HG02938 (cell line): ENCODE results near the gene GOLGA8T.
"Not testable (repeated sequence)": the region's sequence is repeated elsewhere in the genome, so short reads cannot be mapped to it uniquely, and the experiment has no call there.

Source experiments
- ATAC-seq: cut with Tn5 transposase; IDR thresholded peaks from one replicate; pipeline ENCODE4 v1.9.1; 2021; ENCODE audit warnings: mild to moderate bottlenecking, moderate library complexity; ENCODE audit not compliant: unreplicated experiment

Gene GOLGA8T, protein sequence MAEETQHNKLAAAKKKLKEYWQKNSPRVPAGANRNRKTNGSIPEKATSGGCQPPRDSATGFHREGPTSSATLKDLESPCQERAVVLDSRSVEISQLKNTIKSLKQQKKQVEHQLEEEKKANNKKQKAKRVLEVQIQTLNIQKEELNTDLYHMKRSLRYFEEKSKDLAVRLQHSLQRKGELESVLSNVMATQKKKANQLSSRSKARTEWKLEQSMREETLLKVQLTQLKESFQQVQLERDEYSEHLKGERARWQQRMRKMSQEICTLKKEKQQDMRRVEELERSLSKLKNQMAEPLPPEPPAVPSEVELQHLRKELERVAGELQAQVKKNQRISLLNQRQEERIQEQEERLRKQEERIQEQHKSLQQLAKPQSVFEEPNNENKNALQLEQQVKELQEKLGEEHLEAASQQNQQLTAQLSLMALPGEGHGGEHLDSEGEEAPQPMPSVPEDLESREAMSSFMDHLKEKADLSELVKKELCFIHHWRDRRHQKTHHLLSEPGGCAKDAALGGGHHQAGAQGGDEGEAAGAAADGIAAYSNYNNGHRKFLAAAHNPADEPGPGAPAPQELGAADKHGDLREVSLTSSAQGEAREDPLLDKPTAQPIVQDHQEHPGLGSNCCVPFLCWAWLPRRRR

DNA sequence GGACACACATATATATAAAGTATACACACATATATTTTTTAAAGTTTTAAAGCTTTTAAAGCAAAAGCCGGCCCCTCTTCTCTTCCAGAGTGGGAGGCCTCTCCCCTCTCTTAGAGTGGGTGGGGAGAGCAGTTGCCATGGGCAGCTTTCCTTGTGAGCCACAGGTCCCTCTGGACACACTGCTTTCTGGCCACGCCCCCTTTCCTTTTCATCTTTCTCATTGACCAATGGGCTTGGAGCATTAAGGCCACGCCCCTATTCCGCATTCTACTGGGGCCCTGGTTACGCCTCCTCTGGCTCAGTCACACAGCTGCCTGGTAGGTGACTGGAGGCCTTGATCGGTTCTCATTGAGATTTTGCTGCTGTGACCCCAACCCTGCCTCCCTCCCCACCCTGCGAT, at the start of gene GOLGA8T:
TSS of gene GOLGA8T (plus strand) at position 301 of the 400 bp plus-strand sequence. CDS start at position 399, 98 bp downstream.
- not testable (repeated sequence) for ATAC-seq

DNA sequence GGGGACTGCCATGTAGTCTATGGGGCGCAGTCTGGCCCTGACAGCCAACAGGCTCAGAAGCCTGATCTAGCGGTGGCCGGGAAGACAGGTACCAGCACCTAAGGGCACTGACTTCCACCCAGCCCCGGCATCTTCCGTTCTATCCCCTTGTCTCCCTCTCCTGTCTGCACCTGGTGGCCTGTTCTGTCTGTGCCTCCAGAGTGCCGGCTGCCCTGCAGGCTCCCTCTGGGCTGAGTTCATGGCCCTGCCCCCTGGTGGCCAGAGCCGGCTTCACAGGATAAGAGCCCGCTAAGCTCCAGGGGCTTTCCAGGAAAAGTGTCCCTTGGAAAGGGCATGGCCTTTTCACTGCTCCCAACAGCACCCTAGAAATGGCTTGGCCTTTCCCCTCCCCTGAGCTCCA, 37.0 kb upstream of the GOLGA8T start:
- not testable (repeated sequence) for ATAC-seq

DNA sequence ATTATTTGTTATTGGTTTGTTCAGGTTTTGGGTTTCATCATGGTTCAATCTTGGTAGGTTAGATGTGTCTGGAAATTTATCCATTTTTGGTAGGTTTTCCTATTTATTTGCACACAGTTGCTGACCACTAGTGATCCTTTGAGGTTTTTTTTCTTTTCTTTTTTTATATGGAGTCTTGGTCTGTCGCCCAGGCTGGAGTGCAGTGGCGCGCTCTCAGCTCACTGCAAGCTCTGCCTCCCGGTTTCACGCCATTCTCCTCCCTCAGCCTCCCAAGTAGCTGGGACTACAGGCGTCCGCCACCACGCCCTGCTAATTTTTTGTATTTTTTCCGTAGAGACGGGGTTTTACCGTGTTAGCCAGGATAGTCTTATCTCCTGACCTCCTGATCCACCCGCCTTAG, 32.0 kb upstream of the GOLGA8T start:
- not testable (repeated sequence) for ATAC-seq

DNA sequence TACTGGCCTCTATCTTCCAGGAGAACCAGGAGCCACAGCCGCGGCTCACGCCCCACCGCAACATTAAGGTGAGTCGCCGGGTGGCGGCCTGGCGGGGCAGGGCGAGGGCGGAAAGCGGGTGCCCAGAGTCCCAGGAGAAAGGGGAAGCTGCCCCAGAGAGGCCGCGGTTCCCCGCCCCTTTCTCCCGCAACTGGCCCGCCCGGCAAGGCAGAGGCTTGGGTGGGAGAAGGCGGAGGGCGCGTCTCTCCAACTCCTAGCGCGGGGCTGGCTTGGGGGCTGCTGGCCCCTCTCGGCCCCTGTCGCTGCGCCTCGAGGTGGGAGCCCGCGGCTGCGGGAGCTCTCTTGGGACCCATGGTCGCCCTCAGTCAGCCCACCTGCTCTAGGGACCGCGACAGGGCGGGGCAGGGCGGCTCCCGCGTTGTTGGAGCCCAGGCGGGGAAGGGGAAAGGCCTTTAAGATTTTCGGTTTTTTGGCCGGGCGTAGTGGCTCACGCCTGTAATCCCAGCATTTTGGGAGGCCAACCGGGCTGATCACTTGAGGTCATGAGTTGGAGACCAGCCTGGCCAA, 30.8 kb upstream of the GOLGA8T start:
- not testable (repeated sequence) for ATAC-seq

DNA sequence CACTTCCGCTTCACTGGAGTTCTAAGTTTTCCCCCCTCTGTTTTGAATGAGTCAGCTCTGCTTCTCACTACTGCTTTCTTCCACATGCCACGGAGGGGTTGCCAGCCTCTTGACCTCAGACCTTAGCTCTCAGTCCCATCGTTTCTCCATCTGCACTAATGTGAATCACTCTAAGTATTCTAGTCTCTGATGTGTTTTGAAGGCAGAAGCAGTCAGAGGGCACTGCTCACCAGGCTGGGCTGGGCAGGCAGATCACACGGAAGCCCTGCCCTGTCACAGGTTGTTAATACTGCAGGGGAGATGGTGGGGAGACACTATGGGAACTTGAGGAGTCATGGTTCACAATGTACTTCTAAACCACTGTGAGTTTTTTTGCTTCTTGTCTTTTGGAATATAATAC, 24.3 kb upstream of the GOLGA8T start:
- ATAC-seq: not testable (repeated sequence)

DNA sequence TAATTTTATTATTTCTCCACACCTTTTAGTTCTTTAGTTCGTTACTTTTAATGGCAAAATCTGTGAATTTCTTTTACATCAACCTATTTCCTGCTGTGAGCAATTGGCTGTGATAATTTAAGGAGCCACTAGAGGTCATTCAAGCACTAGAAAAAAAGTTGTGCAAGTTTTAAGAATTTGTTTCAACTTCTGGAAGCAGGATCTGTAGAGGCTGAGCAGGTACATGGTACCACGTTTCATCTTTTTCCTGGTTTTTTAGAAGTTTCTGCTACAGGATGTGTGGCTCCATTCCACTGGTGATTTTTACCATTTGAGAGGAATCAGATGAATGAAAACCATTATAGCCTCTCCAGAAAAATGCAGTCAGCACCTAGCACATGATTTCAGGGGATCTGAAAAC, 4.8 kb upstream of the GOLGA8T start:
- ATAC-seq: not testable (repeated sequence)

DNA sequence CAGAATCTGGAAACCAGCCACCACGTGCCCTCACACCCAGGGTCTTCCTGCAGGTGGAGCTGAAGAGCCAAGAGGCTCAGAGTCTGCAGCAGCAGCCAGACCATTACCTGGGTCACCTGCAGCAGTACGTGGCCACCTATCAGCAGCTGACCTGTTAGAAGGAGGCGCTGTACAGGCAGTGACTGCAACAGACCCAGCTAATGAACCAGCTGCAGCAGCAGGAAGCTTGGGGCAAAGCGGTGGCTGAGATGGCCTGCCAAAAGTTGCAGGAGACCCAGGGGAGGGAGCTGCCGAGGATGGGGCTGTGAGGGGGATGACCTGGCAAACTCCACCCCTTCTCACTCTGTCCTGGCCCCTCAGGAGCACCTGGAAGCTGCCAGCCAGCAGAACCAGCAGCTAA, 8.4 kb downstream of the GOLGA8T start:
- ATAC-seq: not testable (repeated sequence)

DNA sequence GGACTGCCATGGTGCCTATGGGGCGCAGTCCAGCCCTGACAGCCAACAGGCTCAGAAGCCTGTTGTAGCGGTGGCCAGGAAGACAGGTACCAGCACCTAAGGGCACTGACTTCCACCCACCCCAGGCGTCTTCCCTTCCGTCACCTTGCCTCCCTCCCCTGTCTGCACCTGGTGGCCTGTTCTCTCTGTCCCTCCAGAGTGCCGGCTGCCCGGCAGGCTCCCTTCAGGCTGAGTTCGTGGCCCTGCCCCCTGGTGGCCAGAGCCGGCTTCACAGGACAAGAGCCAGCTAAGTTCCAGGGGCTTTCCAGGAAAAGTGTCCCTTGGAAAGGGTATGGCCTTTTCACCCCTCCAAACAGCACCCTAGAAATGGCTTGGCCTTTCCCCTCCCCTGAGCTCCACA, 15.0 kb downstream of the GOLGA8T start:
- not testable (repeated sequence) for ATAC-seq

DNA sequence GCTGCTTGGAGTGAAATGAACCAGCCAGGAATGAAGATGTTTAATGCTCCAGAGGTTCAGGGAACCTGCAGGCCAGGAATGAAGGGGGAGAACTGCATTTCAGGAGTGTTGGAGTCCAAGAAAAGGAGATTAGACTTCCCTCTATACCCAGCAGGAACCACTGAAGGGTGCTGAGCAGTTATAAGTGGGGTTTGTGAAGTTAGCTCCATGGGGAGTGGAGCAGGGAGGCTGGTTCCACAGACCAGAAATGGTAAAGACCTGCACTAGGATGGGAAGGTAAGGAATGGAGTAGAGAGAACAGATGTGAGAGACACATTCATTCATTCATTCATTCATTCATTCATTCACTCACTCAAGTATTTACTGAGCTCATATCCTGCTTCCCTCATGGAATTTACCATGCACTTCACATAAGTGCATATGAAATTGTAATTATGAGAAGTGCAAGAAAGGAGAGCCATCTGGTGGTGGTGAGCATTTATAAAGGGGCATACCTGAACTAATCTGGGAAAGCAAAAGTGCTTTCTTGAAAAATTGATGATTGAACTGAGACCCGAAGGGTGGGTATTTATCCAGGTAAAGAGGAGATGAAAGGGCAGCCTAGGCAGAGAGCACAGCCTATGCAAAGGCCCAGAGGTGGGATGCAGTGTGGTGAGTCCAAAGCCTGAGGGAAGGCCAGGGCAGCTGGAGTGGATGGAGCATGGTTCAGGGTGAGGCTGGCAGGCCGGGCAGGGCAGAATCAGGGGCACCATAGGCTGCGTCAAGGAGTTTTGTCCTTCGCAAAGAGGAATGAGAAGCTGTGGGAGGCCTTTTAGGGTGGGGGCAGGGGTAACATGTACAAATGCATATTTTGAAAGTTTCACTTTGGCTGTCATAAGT, 27.9 kb downstream of the GOLGA8T start:
- ATAC-seq: not testable (repeated sequence)

DNA sequence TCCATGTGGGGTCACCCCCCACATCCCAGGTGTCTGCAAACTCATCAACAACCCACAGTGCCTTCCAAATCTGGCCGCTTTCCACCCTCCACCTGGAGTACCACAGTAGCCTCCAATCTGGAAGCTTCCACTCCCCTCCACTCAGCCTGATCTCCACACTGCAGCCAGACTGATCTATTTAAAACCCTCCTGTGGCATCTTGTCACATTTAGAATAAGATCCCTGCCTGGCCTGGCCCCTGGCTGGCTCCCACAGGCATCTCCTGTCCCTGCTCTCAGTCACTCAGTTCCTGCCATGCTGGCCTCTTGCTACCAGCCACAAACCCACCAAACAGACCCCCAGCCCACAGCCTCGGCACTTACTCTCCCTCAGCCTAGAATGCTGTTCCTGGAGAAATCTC, 28.9 kb downstream of the GOLGA8T start:
- not testable (repeated sequence) for ATAC-seq

DNA sequence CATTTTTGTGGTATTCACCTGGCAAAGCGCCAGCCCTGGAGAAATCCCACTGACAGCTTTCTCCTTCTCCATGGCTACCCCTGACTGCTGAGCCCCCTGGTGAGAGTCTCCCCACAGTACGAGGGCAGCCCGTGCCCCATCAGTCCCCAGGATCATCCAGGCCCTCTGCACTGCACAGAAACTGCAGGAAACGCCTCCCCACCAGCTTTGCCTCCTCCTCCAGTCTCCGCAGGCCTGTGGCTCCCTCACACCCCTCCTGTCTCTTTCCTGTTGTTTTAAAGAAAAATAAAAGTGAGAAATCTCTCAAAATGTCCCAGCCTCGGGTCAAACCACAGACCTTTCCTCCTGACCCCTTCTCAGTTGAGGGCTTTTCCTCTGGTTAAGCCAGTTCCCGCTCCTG, 29.4 kb downstream of the GOLGA8T start:
- ATAC-seq: not testable (repeated sequence)

DNA sequence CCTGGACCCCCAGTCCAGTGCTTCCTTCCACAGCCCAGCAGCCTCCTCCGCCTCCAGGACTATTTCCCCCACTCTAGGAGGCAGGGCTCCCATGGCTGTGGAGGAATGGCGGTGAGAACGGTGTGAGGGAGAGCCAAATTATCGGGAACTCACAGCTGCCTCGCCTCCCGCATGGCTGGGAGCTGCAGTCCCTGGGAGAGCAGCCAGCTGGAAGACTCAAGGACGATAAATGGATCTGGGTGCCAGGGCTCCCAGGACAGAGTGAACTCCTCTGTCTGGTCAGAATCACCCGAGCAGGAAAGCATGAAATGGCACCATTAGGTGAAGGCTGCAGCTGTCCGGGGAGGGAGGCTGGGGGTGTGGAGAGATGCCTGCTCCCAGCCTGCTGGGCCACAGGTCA, 32.6 kb downstream of the GOLGA8T start:
- not testable (repeated sequence) for ATAC-seq

DNA sequence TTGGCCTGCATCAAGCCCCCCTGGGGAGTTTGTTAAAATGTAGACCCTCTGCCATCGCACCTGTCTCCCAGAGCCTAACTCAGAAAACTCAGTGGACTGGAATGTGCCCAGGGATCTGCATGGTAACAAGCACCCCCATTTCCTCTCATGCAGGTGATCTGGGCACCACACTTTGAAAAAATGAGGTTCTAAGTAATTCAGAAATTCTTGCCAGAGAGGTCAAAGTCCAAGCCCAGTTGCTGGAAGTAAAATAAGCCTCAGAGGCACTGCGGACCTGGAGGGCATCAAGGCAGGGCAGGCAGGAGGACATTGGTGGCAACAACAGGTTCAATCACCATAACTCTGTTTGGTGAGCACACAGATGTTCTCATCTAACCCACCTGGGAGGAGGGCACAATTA, 33.0 kb downstream of the GOLGA8T start:
- ATAC-seq: not testable (repeated sequence)

DNA sequence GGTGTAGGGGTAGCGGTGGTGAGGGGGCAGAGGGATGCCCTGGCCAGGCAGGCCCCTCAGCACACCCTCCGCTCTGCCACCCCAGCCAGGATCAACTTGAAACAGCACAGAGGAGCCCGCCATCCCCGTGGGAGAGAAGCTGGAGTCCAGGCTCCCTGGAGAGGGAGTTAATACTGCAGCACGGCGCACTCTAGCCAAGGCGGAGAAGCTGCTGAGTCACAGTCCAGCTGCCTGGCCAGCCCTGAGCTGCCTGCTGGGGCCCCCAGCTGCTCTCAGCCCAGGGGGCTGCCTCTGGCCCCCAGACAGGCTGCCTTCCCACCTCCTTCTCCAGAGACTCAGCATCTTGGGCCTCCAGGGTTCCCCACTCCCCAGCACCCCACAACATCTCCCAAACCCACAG, 36.6 kb downstream of the GOLGA8T start:
- not testable (repeated sequence) for ATAC-seq

DNA sequence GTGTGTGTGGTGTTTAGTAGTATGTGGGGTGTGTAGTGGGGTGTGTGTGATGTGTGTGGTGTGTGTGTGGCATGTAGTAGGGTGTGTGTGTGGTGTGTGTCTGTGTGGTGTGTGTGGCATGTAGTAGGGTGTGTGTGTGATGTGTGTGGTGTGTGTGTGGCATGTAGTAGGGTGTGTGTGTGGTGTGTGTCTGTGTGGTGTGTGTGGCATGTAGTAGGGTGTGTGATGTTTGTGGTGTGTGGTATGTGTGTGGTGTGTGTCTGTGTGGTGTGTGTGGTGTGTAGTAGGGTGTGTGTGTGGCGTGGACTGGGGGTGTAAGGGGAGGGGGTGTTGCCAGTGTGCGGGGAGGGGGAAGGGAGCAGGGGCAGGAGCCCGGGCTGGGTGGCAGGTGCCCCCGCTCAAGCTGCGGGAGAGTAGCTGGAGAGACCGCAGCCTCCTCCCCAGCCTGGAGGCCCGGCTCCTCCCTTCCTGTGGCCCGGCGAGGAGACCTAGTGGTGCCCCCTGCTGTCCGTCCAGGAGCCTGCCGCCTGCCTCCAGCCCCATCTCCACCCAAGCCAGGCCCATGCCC, 38.3 kb downstream of the GOLGA8T start:
- ATAC-seq: not testable (repeated sequence)

DNA sequence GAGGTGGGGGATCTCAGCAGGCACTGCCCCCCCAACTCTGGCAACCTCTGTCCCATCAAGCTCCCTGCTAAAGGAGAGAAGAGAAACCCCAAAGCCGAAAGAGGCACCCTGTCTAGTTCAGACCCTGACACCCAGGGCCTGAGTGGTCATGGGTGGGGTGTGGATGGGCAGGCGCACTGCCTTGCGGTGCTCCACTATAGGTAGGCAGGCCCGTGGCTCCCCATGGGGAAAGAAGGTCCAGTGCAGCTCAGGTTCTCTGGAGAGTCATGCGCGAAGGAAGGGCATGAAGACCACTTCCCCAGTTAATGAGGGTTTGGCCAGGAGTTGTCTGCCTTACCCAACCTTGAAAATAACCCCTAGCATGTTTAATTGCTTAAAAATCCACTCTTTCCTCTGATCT, 40.4 kb downstream of the GOLGA8T start:
- not testable (repeated sequence) for ATAC-seq

DNA sequence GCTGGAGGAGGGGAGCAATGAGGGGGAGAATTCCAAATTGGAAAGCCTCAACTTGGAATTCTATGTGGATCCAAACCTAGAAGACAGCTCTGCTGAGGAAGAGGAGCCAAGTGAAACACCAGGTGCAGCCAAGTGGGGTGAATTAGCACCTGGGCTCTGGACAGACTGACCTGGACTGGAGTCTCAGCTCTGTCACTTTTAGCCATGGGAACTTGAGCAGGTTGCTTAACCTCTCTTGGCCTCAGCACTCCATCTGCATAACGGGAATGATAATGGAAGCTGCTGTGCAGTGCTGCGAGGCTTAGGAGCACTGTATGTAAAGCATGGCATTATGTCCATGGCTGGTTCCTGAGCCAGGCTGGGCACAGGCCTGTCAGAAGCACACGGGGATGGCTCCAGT, 41.8 kb downstream of the GOLGA8T start:
- ATAC-seq: not testable (repeated sequence)

DNA sequence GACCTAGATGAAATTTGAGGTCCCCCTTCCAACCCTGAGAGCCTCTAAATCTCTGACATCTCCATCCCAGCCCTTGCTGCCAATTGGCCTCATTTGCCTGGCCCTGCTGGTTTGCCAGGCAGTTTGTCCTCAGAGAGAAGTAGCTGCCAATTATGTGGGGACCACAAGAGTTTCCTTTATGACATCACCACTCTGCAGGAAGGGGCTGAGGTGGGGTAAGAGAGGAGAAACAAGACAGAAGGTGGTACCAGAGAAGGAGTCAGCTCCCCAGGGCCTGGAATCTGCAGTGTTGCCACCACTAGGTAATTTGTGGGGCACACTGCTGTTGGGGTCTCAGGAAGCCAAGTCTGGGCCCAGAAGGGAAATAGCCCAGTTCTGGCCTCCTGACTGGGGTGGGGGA, 45.0 kb downstream of the GOLGA8T start:
- not testable (repeated sequence) for ATAC-seq

DNA sequence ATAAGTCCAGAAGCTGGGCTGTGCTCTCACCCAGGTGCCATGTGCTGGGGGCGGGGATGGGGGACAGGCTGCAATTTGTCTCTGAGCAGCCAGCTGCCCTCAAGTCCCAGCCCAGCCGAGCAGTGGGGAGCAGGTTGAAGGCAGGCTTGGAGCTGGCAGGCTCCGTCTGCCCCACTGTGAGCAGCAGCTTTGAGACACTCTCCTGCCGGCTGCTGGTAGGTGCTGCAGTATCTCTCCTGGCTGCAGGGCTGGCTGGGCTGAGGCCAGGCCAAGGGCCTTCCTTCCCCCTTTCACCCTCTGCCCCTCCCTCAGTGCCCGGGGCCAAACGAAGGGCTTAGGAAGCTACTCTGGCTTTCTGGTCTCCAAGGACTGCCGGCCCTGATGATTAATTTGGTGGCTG, 50.6 kb downstream of the GOLGA8T start:
- ATAC-seq: not testable (repeated sequence)

DNA sequence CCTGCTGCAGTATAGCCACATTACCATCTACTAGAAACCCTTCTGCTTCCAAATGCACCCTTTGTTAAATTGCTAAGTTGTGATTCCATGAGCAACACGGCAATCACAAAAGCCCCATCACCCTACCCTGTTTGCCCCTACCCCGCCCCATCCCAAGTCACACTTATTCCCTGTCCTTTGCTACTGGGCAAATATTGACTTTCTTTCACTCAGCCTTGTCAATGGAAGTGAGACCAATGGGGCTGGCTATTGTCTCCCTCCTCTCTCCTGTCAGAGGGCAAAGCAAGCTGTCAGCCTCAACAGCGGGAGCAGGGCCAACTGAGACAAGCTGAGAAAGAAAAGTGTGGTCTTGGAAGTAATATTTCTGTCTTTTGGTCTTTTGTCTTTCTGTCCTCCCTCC, 52.6 kb downstream of the GOLGA8T start:
- ATAC-seq: not testable (repeated sequence)
